HG03159 (cell line): ENCODE measurements around the gene HOXA6.

Experiments used
- ATAC-seq: cut with Tn5 transposase; IDR thresholded peaks from one replicate; pipeline ENCODE4 v1.9.1; 2021; ENCODE audit warnings: mild to moderate bottlenecking, moderate library complexity; ENCODE audit not compliant: unreplicated experiment

The HOXA6 gene

GRCh38 chr7:27163288-27164044 is 15.9 kb upstream of the HOXA6 start:
- no peak for ATAC-seq

GRCh38 chr7:27162561-27163287 is 15.2 kb upstream of the HOXA6 start:
- no peak for ATAC-seq

GRCh38 chr7:27161721-27162560 is 14.4 kb upstream of the HOXA6 start:
- ATAC-seq = no peak

GRCh38 chr7:27161214-27161720 is 13.7 kb upstream of the HOXA6 start:
- ATAC-seq = no peak

- peak; percentile 63 for ATAC-seq
Observed at GRCh38 chr7:27160546-27161213, 13.1 kb upstream of the HOXA6 start.

- ATAC-seq = no peak
Observed at GRCh38 chr7:27160145-27160545, 12.6 kb upstream of the HOXA6 start.

- ATAC-seq = no peak
Observed at GRCh38 chr7:27159266-27160144, 11.9 kb upstream of the HOXA6 start.

- ATAC-seq = no peak
Observed at GRCh38 chr7:27158436-27159265, 11.1 kb upstream of the HOXA6 start.

- no peak for ATAC-seq
Observed at GRCh38 chr7:27157702-27158431, 10.3 kb upstream of the HOXA6 start.

GRCh38 chr7:27156916-27157701 is 9.5 kb upstream of the HOXA6 start:
- ATAC-seq = no peak

- ATAC-seq = no peak
Observed at GRCh38 chr7:27156508-27156898, 8.9 kb upstream of the HOXA6 start, which contains the start of gene HOXA7. Gene HOXA7, minus strand, starts transcription at chr7:27156675. Its CDS starts 130 bp downstream, at chr7:27156545.

- no peak for ATAC-seq
Observed at GRCh38 chr7:27155816-27156507, 8.4 kb upstream of the HOXA6 start.

GRCh38 chr7:27154901-27155815 is 7.6 kb upstream of the HOXA6 start:
- ATAC-seq = no peak

GRCh38 chr7:27154369-27154768 is 6.8 kb upstream of the HOXA6 start:
- ATAC-seq = no peak

- no peak for ATAC-seq
Observed at GRCh38 chr7:27153526-27153925, 6.0 kb upstream of the HOXA6 start.
